Fibroblast of skin of abdomen (primary cell): Measurements from ENCODE around the gene CKMT1A. TPM values are rescaled to one million over a fixed set of nuclear protein-coding genes. Genes with fewer than 3 reads are reported as not detected.
"Not testable (repeated sequence)": the region's sequence is repeated elsewhere in the genome, so short reads cannot be mapped to it uniquely, and the experiment has no call there.

Experiments used
- DNase-seq: peaks from one replicate; pipeline ENCODE4 v3.0.0-alpha.2; 2013
- polyA plus RNA-seq, 2 experiments: library from polyadenylated mRNA; unstranded; fragments of 120-200 nt; gene quantifications; one replicate each; pipeline ENCODE4 v1.2.1, GENCODE V29; 2013; ENCODE audit not compliant: insufficient read length in 2 of 2

Gene CKMT1A
- polyA plus RNA-seq (2013, experiment 1 of 2; ENCODE audit: insufficient read length), result not detected
- not detected for polyA plus RNA-seq (2013, experiment 2 of 2; ENCODE audit: insufficient read length)

- DNase-seq, result not testable (repeated sequence)
Measured at GRCh38 chr15:43693148-43694022, at the start of gene CKMT1A. CKMT1A (plus strand) TSS chr15:43693859; CDS start chr15:43694051, 192 bp downstream.

- no peak for DNase-seq
Measured at GRCh38 chr15:43648649-43649429, 44.8 kb upstream of the CKMT1A start, which contains the start of gene CATSPER2. CATSPER2 (minus strand) TSS chr15:43648844; CDS start chr15:43648061, 783 bp downstream.

GRCh38 chr15:43649430-43649926 lies 44.2 kb upstream of the CKMT1A start:
- DNase-seq, result not testable (repeated sequence)

DNA sequence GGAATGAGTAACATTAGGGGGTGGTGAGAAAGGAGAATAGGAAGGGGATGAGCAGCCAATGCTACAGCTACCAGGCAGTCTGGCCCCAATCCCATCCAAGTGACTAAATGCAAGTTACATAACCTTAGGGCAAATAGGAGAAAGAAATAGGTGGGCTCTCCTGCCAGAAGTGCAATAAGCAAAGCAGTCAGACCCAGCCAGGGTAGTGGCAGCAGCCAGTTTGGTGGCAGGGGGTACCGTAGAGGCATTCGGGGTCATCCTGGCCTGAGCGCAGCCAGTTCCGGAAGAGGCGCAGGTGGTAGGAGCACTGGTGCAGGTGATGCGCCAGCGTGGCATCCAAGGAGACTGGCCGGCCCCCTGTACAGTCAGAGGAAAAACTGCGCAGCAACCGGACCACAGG lies 33.9 kb upstream of the CKMT1A start:
- DNase-seq, result not testable (repeated sequence)

- DNase-seq, result not testable (repeated sequence)
Measured at GRCh38 chr15:43662293-43662692, 31.4 kb upstream of the CKMT1A start.

DNA sequence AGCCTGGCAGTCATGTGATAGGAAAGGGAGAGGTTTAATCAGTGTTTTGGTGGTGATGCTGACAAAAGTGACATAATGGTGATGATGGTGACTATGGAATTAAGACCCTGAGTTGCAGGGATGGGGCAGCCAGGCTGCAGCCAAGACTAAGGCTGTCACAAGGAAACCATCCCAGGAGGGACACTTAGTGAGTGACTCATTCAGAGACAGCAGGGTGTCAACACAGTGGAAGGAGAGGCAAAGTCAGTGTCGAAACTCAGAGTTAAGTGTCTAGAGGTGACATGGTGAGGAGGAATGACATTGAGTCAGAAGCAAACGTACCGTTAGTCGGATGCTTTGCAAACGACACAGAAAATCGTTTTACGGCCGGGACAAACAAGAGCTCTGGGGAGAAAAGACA lies 30.3 kb upstream of the CKMT1A start:
- not testable (repeated sequence) for DNase-seq

DNA sequence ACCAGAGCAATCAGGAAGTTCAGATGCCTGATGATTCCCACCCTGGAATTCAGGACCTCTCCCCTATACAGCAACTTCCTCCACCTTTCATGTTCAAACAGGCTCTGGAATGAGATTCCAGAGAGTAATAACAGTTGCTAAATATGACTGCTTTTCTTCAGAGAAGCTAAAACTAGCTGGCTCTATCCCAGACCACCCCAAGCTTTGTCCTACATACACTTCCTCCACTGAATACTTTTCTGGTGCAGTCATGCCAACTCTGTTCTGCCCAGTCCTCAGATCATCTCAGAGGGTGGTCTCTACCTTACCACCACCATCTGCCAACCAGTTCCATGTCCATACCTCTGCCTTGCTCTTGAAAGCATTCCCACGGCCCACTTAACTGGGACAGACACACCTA lies 27.5 kb upstream of the CKMT1A start:
- not testable (repeated sequence) for DNase-seq

GRCh38 chr15:43674175-43674574 lies 19.5 kb upstream of the CKMT1A start:
- not testable (repeated sequence) for DNase-seq

DNA sequence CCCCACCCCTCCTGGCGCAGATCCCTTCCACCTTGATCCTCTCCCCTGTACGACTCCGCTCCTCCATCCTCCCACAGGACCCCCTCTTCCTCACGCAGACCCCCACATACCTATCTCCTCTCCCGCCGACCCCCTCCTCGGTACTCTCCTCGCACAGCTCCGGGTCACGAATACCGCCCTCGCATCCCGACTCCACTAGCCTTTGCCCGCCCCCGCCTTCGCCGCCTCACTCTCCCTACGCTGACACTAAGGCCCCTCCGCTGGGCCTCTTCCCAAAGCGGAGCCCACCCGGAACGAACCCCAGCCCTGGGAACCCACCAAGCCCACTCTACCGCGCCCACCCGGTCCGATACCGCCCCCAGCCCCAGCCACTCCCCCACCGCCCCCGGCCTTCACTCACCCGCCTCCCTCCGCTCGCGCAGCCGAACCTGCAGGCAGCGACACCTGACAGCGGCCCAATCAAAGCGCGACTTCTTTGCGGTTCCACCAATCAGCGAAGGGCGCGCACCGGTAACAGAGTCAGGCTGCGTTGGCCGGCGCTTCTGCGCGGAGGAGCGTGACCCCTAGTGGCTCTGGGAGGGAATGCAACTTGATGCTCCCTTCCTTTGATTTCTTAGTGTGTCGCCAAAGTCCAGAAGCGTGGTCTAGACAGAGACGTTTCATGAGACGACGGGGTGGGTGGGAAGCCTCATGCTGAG lies 3.9 kb upstream of the CKMT1A start:
- not testable (repeated sequence) for DNase-seq

DNA sequence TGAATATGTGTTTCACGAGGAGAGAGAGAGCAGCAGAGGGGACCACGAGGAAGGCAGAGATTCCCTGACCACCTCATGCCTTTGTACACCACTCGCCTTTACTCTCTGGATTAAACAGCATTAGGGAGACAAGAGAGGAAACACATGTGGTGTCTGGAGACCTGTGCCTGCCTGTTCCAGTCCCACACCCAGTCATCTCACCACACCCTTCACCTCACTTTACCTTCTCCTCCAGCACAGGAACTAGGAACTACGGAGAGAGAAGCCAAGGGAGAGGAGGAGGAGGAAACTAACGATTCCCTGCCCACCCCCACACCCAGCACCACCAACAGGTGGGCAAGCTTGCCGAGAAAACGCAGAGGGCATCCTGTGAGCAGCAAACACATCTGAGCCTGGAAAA lies 980 bp upstream of the CKMT1A start:
- not testable (repeated sequence) for DNase-seq

DNA sequence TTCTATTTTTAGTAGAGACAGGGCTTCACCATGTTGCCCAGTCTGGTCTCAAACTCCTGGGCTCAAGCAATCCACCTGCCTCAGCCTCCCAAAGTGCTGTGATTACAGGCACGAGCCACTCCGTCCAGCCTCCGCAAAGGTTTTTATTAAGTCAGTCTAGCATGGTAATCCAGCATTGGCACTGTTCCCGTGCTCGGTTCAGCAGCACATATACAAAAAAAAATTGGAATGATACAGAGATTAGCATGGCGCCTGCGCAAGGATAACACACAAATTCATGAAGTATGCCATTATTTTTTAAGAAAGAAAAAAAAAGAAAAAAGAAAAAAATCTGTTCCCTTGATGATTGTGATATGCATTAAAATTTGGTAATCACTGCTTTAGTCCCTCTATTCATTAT lies 8.5 kb downstream of the CKMT1A start:
- DNase-seq, result no peak

- no peak for DNase-seq
Measured at GRCh38 chr15:43702701-43703424, 9.2 kb downstream of the CKMT1A start.

- DNase-seq, result not testable (repeated sequence)
Measured at GRCh38 chr15:43710431-43711131, 16.9 kb downstream of the CKMT1A start.

DNA sequence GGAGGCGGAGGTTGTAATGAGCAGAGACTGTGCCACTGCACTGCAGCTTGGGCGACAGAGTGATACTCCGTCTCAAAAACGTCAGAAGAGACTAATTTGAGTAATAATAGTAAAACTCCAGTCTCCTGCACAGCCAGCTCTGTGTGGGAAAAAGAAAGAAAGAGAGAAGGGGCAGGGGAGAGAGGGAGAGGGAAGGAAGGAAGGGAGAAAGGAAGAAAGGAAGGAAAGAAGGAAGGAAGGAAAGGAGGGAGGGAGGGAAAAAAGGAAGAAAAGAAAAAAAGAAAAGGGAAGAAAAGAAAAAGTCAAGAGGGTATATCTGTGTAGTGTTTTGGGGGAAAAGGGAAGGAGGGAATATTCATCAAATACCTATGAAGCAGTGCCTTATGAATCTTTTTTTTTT lies 29.5 kb downstream of the CKMT1A start:
- no peak for DNase-seq

DNA sequence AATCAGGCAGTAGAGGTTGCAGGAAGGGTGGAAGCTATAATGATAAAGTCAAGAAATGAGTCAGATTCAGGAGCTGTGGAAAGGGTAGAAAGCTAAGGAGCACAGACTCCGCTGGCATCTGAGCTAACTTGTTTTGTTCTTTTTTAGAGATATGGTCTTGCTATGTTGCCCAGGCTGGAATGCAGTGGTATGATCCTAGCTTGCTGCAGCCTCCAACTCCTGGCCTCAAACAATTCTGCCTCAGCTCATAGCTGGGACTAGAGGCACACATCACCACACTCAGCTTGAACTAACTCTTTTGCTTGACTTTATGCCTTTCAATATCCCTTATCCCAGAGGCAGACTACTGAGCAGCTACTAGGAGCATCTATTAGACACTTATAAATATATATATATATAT lies 32.6 kb downstream of the CKMT1A start:
- not testable (repeated sequence) for DNase-seq

DNA sequence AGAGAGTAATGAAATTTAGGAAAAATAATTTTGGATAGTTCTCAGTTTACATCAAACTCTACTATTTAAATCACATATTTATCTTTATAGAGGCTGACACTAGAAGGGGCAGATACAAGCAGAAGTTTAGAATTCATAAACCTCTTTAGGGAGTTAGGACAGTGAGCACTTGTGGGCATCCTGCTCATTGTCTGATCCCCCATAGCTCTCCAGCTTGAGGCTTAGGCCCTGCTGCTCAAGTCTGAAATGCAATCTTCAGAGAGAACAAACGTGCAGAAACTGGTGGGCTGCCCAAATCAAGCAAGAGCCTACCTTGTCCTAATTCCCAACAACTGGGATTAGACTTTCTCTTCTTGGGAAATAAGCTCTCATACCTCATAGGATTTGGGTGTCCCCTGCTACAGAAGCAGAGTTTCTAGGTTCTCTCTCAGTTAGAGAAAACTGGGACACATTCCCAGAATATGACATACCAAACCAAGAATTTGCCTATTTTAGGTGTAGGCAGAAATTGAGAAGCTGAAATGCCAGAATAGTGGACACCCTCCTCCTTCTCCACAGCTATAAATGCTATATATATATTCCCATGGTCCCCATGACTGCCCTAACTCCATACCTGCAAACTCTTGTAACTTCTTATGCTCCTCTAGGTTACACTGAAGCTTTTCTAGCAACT lies 34.5 kb downstream of the CKMT1A start:
- DNase-seq, result peak; percentile 43

DNA sequence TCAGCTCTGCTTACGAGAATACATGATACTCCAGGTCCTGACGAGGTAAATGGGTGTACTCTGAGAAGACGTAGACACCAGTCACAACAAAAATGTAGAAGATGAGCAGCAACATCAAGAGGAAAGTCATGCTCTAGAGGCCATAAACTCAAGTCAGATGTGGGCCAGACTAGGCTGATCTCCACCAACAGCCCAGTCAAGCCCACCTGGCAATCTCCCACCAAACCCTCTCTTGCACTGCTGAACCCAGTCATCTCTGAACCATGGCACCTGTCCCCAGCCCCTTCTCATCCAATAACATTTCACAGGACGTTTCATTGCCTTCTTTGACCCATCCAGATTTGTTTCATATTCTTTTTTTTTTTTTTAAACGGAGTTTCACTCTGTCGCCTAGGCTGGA lies 41.8 kb downstream of the CKMT1A start:
- no peak for DNase-seq

DNA sequence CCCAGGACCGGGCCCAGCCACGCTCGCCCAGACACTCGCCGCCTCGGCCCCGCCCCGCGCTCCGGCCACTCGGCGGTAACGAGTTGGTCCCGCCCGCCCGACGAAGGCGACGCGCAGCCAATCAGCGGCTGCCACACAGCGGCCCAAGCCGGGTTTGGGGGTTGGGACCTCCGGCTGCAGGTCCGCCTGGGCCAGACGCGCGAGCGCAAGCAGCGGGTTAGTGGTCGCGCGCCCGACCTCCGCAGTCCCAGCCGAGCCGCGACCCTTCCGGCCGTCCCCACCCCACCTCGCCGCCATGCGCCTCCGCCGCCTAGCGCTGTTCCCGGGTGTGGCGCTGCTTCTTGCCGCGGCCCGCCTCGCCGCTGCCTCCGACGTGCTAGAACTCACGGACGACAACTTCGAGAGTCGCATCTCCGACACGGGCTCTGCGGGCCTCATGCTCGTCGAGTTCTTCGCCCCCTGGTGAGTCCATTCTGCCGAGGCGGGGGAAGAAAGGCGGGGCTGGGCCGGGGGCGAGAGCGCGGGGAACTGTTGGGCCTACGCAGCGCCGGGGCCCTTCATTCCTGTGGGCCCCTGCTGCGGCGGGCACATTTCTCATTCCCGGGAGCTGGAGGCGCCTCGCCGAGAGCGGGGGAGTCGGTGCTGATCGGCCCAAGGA lies 52.7 kb downstream of the CKMT1A start, which contains the start of gene PDIA3:
Gene PDIA3 (plus strand): TSS at position 194 of the 658 bp plus-strand sequence. CDS start 102 bp downstream, at position 296.
- DNase-seq, result peak; percentile 91

- DNase-seq, result peak; percentile 44
Measured at GRCh38 chr15:43746903-43747309, 53.2 kb downstream of the CKMT1A start.

GRCh38 chr15:43748376-43748775 lies 54.7 kb downstream of the CKMT1A start:
- peak; percentile 30 for DNase-seq
